NCI-H82 (cell line): Measurements from ENCODE around the gene TOGARAM1.

Experiments used
- DNase-seq: peaks from one replicate; lab custom pipeline; 2025; lab: John Stamatoyannopoulos, UW

Gene TOGARAM1

GRCh38 chr14:45094275-45094674 lies 132.3 kb downstream of the TOGARAM1 start:
- DNase-seq, result no peak

- DNase-seq, result no peak
These were observed 133.2 kb downstream of the TOGARAM1 start for GRCh38 chr14:45095143-45095542.

GRCh38 chr14:45096218-45096617 lies 134.2 kb downstream of the TOGARAM1 start:
- no peak for DNase-seq

- no peak for DNase-seq
These were observed 141.8 kb downstream of the TOGARAM1 start for GRCh38 chr14:45103806-45104205.

GRCh38 chr14:45104561-45104960 lies 142.6 kb downstream of the TOGARAM1 start:
- DNase-seq, result no peak

GRCh38 chr14:45112896-45113781 lies 151.1 kb downstream of the TOGARAM1 start:
- DNase-seq, result peak; percentile 36

GRCh38 chr14:45114327-45114726 lies 152.3 kb downstream of the TOGARAM1 start:
- DNase-seq, result no peak

GRCh38 chr14:45118594-45118993 lies 156.6 kb downstream of the TOGARAM1 start:
- no peak for DNase-seq

- DNase-seq, result no peak
These were observed 158.1 kb downstream of the TOGARAM1 start for GRCh38 chr14:45120096-45120495.

- no peak for DNase-seq
These were observed 161.3 kb downstream of the TOGARAM1 start for GRCh38 chr14:45123271-45123670.
